Activated CD8-positive, alpha-beta memory T cell treated with anti-CD3 and anti-CD28 coated beads for 36 hours (primary cell): Measurements from ENCODE around the gene POLDIP3. TPM values are rescaled to one million over a fixed set of nuclear protein-coding genes. Genes with fewer than 3 reads are reported as not detected.
"Not testable (repeated sequence)": the region's sequence is repeated elsewhere in the genome, so short reads cannot be mapped to it uniquely, and the experiment has no call there.

Experiments used
- CTCF ChIA-PET: fragments of 350-600 bp; sonication (Branson Sonifier 250); formaldehyde crosslinking; loops from one replicate; lab custom pipeline; 2021; ENCODE audit warnings: antibody characterized with exemption; lab: Charles Lee
- POLR2A ChIA-PET: fragments of 350-600 bp; sonication (Branson Sonifier 250); formaldehyde crosslinking; loops from one replicate; lab custom pipeline; 2021; ENCODE audit warnings: antibody characterized with exemption; lab: Charles Lee
- total RNA-seq, 2 experiments: library from RNA; stranded (reverse); gene quantifications; one replicate each; pipeline ENCODE4 v1.2.3, GENCODE V29; 2021

The POLDIP3 gene
- total RNA-seq, 2 experiments from 2014 or later = 71.5 to 72.5 TPM

DNA sequence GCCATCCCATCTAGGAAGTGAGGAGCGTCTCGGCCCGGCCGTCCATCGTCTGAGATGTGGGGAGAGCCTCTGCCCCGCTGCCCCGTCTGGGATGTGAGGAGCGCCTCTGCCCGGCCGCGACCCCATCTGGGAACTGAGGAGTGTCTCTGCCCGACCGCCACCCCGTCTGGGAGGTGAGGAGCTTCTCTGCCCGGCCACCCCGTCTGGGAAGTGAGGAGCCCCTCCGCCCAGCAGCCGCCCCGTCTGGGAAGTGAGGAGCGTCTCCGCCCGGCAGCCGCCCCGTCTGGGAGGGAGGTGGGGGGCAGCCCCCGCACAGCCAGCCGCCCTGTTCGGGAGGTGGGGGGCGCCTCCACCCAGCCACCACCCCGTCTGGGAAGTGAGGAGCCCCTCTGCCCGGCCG, 7.0 kb downstream of the POLDIP3 start:
- CTCF ChIA-PET, POLR2A ChIA-PET: not testable (repeated sequence)

DNA sequence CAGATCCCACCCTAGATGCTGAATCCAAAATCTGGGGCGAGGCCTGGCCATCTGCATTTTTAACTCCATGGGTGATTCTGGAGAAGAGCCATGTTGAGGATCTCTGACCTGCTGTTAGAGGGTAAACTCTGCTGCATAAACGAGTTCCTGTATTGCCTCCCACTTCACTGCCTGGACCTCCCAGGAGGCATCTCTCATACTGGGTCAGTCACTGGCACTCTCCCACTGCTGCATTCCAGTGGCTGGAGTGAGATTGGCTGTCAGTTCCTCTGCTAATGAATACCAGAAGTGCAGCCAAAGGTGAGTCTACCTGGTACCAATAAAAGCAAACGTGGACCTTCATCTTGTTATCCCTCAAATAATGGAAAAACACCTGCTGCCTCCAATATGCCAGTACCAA, 10.3 kb downstream of the POLDIP3 start:
- CTCF ChIA-PET = no interaction called here
- POLR2A ChIA-PET = no interaction called here

DNA sequence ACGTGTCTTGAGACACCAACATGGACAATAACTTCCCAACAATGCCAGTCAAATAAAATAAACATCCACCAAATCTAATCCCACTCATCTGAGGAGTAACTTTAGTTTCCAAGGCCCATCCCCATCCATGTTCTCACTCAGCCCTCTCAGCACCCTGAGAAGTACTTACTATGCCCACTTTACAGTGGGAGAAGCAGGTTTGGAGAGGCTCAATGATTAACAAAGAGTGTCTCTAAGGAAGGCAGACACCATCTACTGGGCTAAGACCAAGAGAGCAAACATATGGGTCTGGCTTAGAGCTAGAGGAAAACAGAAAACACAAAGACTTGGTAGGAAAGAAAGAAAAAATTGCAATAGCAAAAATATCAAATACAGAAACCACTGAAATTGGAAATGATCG, 11.3 kb downstream of the POLDIP3 start:
- ChIA-PET CTCF (no interaction called here), POLR2A (no interaction called here)

DNA sequence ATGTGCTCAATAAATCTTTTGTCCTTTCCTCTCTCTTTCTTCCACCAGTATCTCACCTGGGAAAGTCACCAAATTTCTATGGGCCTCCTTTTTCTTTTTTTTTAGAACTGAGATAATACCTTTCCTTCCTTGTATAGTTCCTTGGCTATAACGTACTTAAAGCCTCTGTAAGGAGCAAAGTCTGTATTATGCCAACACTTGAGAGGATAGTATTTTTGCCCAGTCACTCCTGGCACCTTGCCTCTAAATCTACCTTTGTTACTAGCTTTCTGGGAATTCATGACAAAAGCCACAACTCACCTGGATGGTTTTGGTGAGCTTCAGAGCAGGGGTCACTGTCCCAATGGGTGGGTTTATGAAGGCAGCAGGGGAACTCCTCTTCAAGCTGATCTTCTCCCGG, 12.2 kb downstream of the POLDIP3 start:
- ChIA-PET POLR2A (no interaction called here), CTCF (no interaction called here)

DNA sequence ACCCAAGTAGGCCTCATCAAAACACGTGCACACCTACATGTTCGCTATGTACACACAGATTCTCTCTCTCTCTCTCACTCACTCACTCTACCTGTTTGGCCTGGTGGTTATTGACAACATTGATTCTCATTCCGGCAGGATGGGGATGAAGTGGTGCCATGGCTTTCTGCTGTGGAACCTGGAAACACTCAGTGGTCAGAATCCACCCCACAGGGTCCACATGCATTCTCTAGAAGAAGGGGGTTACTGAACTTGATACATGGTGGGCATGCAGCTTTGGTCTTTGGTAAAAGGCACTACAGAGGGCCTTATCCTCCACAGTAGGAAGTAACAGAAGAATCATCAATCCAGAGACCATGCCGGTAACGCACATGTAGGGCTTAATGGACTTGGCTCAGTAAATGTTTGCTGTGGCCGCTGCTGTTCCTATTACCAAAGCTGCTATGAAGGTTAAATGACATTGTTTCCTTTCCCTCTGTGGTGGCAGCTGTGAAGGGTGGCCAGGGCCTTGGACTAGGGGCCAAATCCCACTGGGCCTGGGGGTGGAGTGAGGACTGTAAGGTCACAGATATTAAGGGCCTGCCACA, 12.7 kb downstream of the POLDIP3 start:
- ChIA-PET POLR2A (no interaction called here), CTCF (no interaction called here)

DNA sequence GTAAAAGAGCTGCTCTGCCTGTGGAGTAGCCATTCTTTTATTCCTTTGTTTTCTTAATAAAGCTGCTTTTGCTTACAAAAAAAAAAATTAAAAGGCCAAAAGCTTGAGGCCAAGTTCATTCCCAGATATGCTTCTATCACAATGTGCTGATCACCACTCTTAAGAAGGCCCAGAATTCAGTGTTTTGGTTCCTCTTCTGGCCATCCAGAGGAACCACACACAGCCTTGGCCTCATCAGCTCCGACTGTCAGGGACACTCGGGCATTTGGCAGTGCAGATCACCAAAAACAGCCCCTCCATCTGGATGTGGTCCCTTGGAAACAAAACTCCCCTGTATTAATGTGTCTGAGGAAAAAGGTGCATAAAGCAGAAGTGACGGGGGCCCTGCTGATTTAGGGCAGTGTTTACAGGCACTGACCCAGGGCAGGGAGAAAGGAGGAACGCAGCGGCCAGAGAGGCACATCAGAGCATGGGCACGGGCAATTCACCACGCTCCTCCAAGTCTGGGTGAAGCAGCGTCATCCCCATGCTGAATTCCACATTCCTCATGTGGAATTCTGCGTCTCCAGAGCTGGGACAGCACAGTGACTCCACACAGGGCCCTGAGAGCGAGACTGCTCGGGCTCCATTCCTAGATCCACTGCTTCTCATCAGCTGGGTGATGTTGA, 17.7 kb downstream of the POLDIP3 start:
- POLR2A ChIA-PET = no interaction called here

DNA sequence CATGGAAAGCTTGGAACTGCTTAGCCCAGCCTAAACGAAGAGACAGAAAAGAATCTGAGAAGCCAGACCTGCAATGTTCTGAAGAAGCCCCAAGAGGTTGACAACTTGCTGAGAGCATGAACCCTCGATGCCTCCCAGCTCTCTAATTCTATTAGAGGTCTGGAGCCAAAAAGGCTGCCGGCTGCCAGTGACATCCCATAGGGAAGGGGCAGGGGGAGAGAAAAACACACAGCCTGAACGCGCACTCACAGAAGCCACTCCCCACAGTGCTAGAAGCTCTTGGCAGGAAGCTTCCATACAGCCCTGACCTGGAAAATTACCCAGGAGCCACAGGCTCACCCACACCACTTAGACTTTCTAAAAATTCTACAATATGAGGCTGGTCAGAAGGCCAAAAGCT, 18.3 kb downstream of the POLDIP3 start:
- ChIA-PET POLR2A (no interaction called here), CTCF (interaction anchor here (1.1 kb wide), 1 partner anchor 10 kb away, joined by 4 read pairs; no protein-coding TSS in a partner anchor)

More for the DNA sequence above, 17.7 kb downstream of the POLDIP3 start:
- CTCF ChIA-PET = no interaction called here

DNA sequence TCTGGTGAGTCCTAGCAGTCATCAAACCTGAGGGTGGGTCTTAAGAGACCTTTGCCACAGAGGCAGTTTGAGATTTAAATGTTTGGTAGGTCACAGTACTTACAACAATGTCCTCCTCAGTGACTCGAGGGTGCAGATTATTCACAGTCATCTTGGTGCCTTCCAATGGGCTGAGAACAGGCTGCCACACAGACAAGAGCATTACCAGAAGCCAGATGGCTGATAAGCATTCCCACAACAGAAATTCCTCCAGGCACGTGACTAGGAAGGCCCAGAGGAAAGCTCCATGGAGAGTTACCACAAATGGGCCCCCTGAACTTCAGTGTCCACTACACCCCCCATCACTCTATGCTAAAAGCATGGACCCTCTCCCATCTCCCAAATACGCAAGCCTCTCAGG, 19.2 kb downstream of the POLDIP3 start:
- ChIA-PET CTCF (interaction anchor here (1.1 kb wide), 1 partner anchor 11 kb away, joined by 4 read pairs; no protein-coding TSS in a partner anchor), POLR2A (no interaction called here)

DNA sequence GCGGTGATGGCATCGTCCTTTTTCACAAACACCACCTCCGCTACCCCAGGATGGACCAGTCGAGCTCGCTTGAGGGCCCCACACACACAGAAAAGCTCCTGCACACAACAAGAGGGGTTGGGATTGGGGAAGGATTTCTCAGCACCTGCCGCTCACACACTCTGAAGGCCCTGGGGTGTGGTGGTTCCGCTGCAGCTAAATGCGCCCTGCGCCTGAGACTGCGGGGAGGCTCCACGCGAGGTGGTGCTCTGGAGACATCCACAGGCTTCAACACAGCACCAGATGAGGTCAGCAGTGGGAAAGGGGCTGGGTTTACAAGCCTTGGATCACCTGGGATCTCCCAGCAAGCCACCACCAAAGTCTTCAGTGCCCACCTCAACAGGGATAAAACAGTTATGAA, 22.7 kb downstream of the POLDIP3 start:
- ChIA-PET CTCF (no interaction called here), POLR2A (interaction anchor here (1.0 kb wide), 1 partner anchor 10 kb away, joined by 3 read pairs; no protein-coding TSS in a partner anchor)

DNA sequence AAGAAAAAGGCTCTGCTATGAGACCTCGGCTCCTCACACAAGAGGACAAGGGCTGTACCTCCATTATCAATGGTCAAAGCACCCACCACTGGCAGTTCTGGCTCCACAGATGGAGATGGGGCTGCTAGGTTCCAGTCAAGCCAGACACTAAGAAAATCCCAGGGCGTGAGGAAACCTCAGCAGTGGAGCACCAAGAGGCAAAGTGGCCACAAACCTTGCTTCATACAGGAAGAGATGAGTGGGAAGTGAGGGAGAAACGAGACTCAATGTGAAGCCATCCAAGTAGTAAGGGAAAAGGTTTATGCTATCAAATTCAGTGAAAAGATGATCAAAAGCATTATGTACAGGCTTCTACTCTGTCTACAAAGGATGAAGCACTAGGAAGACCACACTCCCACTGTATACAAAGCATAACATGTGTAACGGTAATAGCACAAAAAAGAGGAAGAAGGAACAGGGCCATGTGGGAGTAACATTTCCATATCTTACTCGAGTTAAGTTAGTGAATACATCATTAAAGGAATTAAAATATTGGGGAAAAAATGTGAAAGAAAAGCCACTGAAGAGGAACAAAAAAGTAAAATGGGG, 27.0 kb downstream of the POLDIP3 start:
- CTCF ChIA-PET = no interaction called here
- POLR2A ChIA-PET = no interaction called here

DNA sequence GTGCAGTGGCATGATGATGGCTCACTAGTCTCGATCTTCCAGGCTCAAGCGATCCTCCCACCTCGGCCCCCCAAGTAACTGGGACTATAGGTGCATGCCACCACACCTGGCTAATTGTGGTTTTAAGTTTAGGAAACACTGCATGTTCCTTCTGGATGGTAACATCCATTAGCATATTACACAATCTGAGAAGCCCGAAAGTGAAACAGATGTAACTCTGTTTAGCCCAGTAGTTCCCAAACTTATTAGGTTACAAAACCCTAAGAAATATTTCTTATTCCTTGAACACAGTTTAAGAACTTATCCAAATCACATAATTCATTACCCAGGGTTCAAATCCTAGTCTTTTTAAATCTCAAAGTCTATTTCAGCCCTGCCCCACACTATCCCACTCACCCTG, 28.3 kb downstream of the POLDIP3 start:
- POLR2A ChIA-PET = no interaction called here
- CTCF ChIA-PET = no interaction called here

DNA sequence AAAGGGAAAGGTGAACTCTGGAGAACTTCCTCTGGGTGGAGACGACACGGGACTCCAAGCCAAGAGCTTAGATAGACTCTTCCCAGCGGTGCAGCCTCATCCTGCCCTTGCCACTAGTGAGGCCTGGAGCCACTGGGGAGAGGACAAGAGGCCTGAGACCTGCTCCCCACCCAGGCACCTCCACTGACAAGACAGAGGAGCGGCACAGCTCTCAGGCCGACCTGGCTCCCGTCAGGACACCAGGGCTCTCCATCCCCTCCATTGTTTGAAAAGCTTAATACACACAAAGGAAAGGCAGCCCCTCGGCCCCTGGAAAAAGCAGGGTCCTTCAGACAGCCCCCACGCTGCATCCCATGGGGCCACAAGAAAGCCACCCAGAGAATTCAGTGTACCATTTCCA, 29.6 kb downstream of the POLDIP3 start:
- ChIA-PET CTCF (interaction anchor here (1.0 kb wide), 1 partner anchor 468 kb away, joined by 3 read pairs; no protein-coding TSS in a partner anchor), POLR2A (no interaction called here)

DNA sequence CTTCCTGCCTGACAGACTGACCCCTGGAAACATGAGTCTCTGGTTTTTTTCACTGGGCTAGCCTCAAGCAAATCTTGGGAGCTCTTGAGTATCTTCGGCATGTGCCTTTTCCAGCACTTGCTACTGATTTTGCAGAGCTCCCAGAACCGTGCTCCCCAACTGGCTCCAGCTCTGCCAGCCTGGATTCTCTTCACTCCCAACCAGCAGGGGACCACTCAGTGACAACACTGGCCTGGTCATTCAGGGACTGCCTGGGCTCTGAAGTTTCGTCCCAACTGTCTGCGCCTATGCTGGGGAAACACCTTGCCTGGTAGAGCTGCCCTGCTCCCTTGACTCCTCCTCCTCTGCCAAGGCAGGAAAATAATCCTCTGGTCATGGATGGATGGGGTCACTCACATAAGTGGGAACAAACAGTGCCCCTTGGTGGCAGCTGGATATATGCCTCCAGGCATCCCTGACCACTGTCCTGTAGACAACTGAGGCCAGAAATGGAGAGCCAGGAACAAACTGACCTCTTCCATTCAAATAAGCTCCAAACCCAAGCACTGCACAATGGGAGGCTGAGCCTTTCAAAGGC, 30.2 kb downstream of the POLDIP3 start:
- CTCF ChIA-PET = interaction anchor here (1.0 kb wide), 1 partner anchor 467 kb away, joined by 3 read pairs; no protein-coding TSS in a partner anchor

DNA sequence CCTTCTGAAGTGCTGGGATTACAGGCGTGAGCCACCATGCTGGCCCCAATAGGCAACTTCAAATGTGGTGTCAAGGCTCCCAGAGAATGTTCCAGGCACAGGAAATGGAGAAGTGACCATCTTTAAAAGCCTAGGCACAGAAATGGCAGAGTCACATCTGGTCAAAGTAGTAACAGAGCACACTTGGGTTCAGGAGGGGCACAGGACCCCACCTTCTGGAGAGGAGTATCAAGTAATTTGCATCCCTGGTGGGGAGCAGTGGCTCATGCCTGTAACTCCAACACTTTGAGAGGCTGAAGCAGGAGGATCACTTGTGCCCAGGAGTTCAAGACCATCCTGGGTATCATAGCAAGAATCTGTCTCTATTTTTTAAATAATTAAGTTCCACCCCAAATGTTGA, 31.7 kb downstream of the POLDIP3 start:
- ChIA-PET CTCF (interaction anchor here (0.6 kb wide), 1 partner anchor 414 kb away, joined by 3 read pairs; no protein-coding TSS in a partner anchor), POLR2A (interaction anchor here (0.7 to 2.1 kb wide), 2 partner anchors 31 to 316 kb away, joined by 4 to 11 read pairs; partner anchors contain the start of gene POLDIP3)

More for the DNA sequence above, 30.2 kb downstream of the POLDIP3 start:
- POLR2A ChIA-PET = no interaction called here

DNA sequence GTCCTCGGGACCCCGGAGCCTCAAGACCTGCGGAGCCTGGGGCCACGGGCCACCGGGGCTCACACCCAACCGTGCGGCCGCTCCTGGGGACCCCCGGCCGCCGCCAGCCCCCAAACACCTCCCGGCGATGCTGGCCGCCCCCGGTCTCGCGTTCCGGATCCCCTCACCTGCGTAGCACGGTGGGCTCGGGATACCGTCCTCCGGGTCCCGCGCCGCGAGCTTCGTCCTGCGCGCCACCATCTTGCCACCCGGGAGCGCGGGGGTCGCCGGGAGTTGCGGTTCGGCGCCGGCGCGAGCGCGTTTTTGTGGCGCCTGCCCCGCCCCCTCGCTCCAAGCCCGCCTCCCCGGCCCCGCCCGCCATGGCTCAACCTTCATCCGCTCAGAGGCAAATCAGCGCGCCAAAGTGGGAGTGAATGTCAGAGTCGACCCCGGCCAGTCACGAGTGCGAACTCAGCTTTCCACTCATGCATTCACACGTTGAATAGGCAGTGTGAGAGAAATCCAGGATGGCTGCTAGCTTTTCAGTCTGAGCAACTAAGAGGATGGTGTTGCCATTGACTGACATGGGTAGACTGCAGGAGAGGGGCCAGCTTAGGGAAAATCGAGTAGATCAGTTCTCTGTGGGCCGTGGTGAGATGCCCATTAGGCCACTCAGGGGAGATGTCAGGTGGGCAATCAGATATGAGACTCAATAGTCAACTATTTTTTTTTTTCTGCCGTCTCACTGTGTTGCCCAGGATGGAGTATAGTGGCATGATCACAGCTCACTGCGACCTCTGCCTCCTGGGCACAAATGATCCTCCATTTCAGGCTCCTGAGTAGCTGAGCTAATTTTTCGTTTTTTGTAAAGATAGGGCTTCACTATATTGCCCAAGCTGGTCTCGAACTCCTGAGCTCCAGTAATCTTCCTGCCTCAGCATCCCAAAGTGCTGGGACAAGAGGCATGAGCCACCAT, 32.6 kb downstream of the POLDIP3 start:
- CTCF ChIA-PET = interaction anchor here (1.4 kb wide), 1 partner anchor 39 kb away, joined by 3 read pairs; no protein-coding TSS in a partner anchor
- POLR2A ChIA-PET = interaction anchor here (0.6 to 2.1 kb wide), 5 partner anchors 10 to 518 kb away, joined by 3 to 11 read pairs (median 3); partner anchors contain the start of gene POLDIP3

DNA sequence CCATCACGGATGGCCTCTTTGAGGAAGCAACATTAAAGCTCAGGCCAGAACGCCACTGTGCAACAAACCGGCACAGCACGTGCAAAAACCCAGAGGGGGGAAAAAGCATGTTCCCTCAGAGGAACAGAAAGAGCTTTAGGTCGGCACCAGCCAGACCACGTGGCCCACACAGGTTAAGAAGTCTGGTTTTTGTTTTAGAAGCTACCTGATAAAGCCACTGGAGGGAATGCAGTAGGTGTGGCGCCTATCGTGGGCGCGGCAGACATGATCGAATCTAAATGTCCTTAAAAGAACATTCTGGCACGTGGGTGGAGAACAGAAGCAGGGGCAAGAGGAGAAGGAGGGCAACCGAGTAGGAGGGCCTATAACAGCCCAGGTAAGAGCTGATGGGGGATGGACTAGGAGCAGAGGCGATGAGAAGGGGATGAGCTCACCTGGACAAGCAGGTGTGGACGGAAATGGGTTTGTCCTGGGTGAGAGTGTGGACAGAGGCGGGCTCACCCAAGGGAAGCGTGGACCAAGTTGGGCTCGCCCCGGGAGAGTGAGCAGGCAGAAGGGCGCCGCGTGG, 33.4 kb downstream of the POLDIP3 start:
- CTCF ChIA-PET = interaction anchor here (1.4 kb wide), 1 partner anchor 40 kb away, joined by 3 read pairs; no protein-coding TSS in a partner anchor
- POLR2A ChIA-PET = interaction anchor here (1.1 to 2.1 kb wide), 2 partner anchors 10 to 33 kb away, joined by 3 to 11 read pairs; partner anchors contain the start of gene POLDIP3

DNA sequence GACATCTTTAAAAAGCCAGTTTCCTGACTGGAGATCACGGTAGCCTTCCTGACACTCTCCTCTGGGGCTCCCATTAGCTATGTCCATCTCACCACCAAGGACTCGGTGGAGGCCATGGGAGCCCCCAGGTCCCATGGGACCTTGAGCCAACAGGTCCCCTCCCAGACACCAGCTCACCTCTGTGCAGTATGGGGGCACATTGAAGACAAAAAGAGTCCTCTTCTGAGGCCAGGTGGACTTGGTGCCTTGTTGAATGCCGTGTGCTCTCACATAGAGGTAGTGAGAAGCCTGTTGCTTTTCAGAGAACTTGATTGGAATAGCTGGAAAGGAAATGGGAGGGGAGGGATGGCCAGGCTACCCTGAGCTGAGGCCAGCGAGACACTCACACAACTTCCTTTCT, 34.6 kb downstream of the POLDIP3 start:
- POLR2A ChIA-PET, CTCF ChIA-PET: not testable (repeated sequence)

DNA sequence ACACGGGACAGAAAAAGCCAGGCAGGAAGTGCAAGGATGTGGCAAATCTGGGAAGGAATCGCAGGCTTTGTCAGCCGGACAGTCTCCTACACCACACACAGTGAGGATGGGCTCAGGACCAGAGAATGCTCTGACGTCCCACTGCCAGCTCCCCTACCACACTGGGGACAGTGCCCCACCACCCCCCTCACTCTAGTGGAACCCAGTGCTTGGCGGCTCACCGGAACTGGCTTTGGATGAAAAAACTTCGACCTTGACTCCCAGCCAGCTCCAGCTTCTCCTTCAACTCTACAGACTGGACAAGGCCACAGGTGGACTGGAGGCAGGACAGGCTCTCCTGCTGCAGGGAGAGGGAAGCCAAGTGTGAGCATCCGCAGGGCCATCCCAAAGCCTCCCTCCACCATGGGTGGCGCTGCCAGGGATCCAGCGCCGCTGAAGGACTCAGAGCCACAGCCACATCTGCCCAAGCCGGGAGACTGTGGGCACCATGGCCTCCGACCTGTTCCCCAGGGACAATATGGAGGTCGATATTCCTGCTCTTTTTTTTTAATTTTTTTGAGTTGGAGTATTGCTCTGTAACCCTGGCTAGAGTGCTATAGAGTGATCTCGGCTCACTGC, 37.0 kb downstream of the POLDIP3 start:
- CTCF ChIA-PET = interaction anchor here (0.7 kb wide), 1 partner anchor 17 kb away, joined by 3 read pairs; no protein-coding TSS in a partner anchor
- POLR2A ChIA-PET = no interaction called here
